Mesothelial cell of epicardium (in vitro differentiated cells): ENCODE data around the gene HNRNPK. TPM values are rescaled to one million over a fixed set of nuclear protein-coding genes. Genes with fewer than 3 reads are reported as not detected.
"Not testable (repeated sequence)": the region's sequence is repeated elsewhere in the genome, so short reads cannot be mapped to it uniquely, and the experiment has no call there.

ENCODE experiments used
- DNase-seq, 2 experiments: peaks; one replicate each; pipeline ENCODE4 v3.0.0; 2021; ENCODE audit warnings: low spot score in 2 of 2; ENCODE audit not compliant: unreplicated experiment in 2 of 2
- H3K27ac Mint-ChIP-seq: 2 replicates; pipeline ENCODE4 v1.8.0; 2021; ENCODE audit warnings: mixed read lengths
- H3K27me3 Mint-ChIP-seq: 2 replicates; pipeline ENCODE4 v1.8.0; 2021; ENCODE audit warnings: low read depth, mixed read lengths
- H3K36me3 Mint-ChIP-seq: 2 replicates; pipeline ENCODE4 v1.8.0; 2021; ENCODE audit warnings: mixed read lengths
- H3K4me1 Mint-ChIP-seq: 2 replicates; pipeline ENCODE4 v1.8.0; 2021; ENCODE audit warnings: mixed read lengths
- H3K4me3 Mint-ChIP-seq: 2 replicates; pipeline ENCODE4 v1.8.0; 2021; ENCODE audit warnings: mild to moderate bottlenecking, moderate library complexity, mixed read lengths
- H3K9me3 Mint-ChIP-seq: 2 replicates; pipeline ENCODE4 v1.8.0; 2021; ENCODE audit warnings: mixed read lengths
- total RNA-seq: library from RNA; stranded (reverse); gene quantifications from 3 replicates; pipeline ENCODE4 v1.2.1, GENCODE V29; 2021
- TF ChIP-seq, protein P1 (sequence below): fragments of 200-600 bp; sonication (generic); IDR thresholded peaks from one replicate; pipeline ENCODE4 v1.5.0; 2021; ENCODE audit warnings: antibody characterized with exemption; ENCODE audit not compliant: unreplicated experiment

Gene HNRNPK
- total RNA-seq, 1 donor from 2014 or later, result 672 TPM

DNA sequence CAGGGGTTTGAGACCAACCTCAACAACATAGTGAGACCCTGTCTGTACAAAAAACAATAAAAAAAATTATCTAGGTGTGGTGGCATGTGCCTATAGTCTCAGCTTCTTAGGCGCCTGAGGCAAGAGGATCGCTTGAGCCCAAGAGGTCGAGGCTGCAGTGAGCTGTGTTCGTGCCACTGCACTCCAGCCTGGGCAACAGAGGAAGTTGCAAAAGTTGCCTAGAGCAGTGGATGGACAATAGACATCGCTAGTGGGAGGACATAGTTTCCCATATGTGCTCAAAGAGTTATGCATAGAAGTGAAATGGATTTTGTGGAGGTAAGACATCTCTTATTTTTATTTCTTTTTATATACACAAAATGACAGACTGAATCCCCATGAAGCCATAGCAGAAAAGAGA lies 19.0 kb downstream of the HNRNPK start:
- no peak overlapping the region for H3K27ac Mint-ChIP-seq
- peaks cover 12% of the 10 kb centered on the region for H3K4me1 Mint-ChIP-seq
- no peak overlapping the region for H3K4me3 Mint-ChIP-seq
- DNase-seq, result no peak
- no peaks in the 10 kb centered on the region for H3K27me3 Mint-ChIP-seq
- no peaks in the 10 kb centered on the region for H3K36me3 Mint-ChIP-seq
- TF ChIP-seq, protein P1, sequence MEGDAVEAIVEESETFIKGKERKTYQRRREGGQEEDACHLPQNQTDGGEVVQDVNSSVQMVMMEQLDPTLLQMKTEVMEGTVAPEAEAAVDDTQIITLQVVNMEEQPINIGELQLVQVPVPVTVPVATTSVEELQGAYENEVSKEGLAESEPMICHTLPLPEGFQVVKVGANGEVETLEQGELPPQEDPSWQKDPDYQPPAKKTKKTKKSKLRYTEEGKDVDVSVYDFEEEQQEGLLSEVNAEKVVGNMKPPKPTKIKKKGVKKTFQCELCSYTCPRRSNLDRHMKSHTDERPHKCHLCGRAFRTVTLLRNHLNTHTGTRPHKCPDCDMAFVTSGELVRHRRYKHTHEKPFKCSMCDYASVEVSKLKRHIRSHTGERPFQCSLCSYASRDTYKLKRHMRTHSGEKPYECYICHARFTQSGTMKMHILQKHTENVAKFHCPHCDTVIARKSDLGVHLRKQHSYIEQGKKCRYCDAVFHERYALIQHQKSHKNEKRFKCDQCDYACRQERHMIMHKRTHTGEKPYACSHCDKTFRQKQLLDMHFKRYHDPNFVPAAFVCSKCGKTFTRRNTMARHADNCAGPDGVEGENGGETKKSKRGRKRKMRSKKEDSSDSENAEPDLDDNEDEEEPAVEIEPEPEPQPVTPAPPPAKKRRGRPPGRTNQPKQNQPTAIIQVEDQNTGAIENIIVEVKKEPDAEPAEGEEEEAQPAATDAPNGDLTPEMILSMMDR, result no peak
- no peaks in the 10 kb centered on the region for H3K9me3 Mint-ChIP-seq

DNA sequence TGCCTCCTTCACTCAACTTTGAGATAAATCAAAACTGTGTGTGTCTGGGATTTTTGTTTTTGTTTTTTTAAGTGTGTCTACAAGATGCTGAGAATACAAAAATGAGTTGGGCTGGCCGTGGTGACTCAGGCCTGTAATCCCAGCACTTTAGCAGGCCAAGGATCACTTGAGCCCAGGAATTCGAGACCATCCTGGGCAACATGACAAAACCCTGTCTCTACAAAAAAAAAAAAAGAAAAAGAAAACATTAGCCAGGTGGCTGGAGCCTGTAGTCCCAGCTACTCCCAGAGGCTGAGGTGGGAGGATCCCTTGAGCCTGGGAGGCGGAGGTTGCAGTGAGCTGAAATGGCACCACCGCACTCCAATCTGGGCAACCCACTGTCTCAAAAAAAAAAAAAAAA lies 21.0 kb downstream of the HNRNPK start:
- H3K9me3 Mint-ChIP-seq, result no peaks in the 10 kb centered on the region
- H3K27ac Mint-ChIP-seq, result peak overlapping the region; percentile 51
- H3K4me3 Mint-ChIP-seq, result no peak overlapping the region
- no peaks in the 10 kb centered on the region for H3K36me3 Mint-ChIP-seq
- no peaks in the 10 kb centered on the region for H3K27me3 Mint-ChIP-seq
- no peak for DNase-seq
- peaks cover 19% of the 10 kb centered on the region for H3K4me1 Mint-ChIP-seq
- TF ChIP-seq, protein P1, result no peak

DNA sequence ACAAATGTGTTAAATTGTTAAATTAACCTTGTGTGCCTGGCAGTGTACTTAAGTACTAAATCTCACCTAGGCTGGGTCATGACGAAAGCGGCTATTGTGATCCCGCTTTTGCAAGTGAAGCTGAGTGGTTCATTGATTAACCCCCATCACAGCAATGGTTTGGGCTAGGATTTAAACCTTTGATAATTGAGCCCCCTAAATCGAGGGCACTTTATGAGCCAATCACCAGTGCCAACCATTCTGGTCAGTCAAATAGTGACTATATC lies 22.8 kb downstream of the HNRNPK start:
- Mint-ChIP-seq H3K4me3 (peak overlapping the region; percentile 85), H3K4me1 (peaks cover 19% of the 10 kb centered on the region), H3K36me3 (no peaks in the 10 kb centered on the region), H3K27ac (peak overlapping the region; percentile 83), H3K27me3 (no peaks in the 10 kb centered on the region), H3K9me3 (no peaks in the 10 kb centered on the region)
- TF ChIP-seq, protein P1, result no peak
- DNase-seq, result no peak

DNA sequence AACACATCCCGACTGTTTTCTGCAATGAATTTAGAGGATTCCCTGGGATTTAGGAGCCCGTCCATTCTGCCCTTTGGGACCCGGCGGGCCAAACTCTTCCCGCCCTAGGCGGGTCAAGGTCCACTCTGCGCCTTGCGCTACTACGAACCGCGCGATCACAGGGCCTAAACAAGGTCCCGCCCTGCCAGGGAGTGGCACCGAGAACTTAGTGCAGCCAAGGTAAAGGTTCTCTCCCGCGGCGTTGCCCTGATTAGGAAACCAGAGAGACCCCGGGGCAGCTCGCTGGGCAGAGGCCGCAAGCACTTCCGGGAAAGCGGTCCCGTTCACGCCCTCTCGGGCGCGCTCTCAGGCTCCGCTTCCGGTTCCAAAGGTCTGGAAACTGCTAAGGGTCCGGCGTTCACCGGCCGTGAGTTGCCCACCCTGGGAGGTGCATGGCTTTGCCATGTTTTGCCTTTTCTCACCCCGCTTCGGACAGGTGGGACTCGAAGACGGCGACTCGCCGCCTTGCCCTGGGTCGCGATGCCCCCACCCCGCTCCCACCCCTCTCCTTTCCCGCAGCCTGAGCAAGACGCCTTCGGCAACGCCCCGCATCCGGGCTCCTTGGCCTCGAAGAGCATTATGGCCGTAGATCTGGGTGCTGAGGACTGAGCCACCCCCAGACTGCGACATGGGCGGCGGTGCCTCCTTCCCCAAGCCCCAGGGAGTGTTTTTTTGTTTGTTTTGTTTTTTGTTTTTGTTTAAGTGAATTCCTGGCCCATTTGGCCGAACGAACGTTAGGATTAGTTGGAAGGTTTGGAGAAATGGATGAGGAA lies 23.4 kb downstream of the HNRNPK start:
- Mint-ChIP-seq H3K4me1 (peaks cover 19% of the 10 kb centered on the region), H3K9me3 (no peaks in the 10 kb centered on the region), H3K27me3 (no peaks in the 10 kb centered on the region), H3K36me3 (no peaks in the 10 kb centered on the region), H3K4me3 (peak overlapping the region; percentile 85), H3K27ac (peak overlapping the region; percentile 93)
- peak in 1 of 2 experiments; percentile 48 for DNase-seq
- TF ChIP-seq, protein P1, result no peak

DNA sequence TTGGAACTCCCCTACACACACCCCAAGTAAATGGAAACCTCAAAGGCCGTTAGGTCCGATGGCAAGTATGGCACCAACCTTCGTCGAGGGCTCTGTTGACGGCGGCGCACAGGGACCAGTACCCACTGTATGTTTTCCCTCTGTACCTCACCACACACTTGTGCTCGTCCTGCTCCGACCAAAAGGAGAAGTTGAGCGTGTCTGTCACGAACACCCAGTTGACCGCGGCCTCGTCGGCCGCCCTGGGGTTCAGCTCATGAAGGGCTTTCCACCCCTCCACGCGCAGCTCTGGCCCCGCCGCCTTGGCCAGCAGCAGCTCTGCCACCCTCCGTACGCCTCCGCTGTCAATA lies 24.0 kb downstream of the HNRNPK start:
- H3K4me1 Mint-ChIP-seq, result peaks cover 17% of the 10 kb centered on the region

DNA sequence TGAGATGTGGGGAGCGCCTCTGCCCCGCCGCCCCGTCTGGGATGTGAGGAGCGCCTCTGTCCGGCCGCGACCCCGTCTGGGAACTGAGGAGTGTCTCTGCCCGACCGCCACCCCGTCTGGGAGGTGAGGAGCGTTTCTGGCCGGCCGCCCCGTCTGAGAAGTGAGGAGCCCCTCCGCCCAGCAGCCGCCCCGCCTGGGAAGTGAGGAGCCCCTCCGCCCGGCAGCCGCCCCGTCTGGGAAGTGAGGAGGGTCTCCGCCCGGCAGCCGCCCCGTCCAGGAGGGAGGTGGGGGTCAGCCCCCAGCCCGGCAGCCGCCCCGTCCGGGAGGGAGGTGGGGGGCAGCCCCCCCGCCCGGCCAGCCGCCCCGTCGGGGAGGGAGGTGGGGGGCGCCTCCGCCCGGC lies 31.9 kb downstream of the HNRNPK start:
- not testable (repeated sequence) for DNase-seq, H3K27me3 Mint-ChIP-seq, H3K27ac Mint-ChIP-seq, H3K4me3 Mint-ChIP-seq, H3K9me3 Mint-ChIP-seq, H3K4me1 Mint-ChIP-seq
- H3K36me3 Mint-ChIP-seq, result peaks cover 21% of the 10 kb centered on the region

More for the DNA sequence above, 24.0 kb downstream of the HNRNPK start:
- no peaks in the 10 kb centered on the region for H3K36me3 Mint-ChIP-seq
- peak overlapping the region; percentile 93 for H3K27ac Mint-ChIP-seq
- H3K9me3 Mint-ChIP-seq, result no peaks in the 10 kb centered on the region
- no peaks in the 10 kb centered on the region for H3K27me3 Mint-ChIP-seq
- DNase-seq, result no peak
- H3K4me3 Mint-ChIP-seq, result peak overlapping the region; percentile 85
- TF ChIP-seq, protein P1, result no peak
